HG02973 (cell line): ENCODE results near the gene CDK9.

Experiments
- ATAC-seq: cut with Tn5 transposase; IDR thresholded peaks from one replicate; pipeline ENCODE4 v1.9.1; 2021; ENCODE audit warnings: moderate library complexity; ENCODE audit not compliant: unreplicated experiment

Gene CDK9

DNA sequence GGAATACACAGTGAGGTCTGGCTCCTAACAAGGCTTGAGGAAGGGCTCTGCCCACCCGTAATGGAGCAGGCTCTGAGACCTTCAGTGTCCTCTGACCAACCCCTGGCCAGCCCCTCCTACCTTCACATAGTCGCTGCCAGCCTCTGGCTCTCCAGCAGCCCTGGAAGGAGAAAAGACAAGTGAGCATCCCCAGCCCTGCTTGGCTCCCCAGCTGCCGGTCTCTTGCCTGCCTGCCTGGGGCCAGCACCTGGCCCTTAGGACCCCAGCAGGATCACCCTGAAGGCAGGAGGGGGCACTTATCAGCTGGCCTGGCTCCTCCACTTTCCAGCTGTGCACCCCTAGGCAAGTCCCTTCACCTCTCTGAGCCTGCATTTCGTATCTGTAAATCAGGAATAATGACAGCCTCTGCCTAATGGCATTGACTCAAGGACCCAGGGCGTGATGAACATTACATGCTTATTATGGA is 24.3 kb upstream of the CDK9 start:
- no peak for ATAC-seq

DNA sequence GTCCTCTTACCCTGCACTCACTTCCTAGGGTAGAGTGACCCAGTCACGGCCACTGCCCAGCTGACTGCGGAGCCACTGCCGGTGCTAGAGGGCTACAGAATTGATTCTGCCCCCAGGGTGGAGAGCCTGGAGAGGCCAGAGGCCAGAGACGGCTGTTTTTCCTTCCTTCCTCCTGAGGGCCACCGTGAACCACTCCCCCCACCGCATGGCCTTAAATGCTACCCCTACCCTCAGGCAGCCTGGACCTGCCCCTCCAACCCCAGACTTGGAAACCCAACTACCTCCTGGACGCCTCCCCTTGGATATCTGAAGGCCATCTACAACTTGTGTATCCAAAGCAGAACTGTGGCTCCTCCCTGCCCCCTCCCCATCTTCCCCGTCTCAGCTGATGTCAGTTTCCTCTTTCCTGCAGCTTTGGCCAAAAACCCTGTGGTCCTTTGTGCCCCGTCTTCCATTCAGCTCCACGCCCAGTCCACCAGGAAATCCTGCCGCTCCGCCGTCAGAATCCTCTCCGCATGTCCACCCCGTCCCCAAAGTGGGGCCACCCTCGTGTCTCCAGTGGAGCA is 23.6 kb upstream of the CDK9 start:
- no peak for ATAC-seq

DNA sequence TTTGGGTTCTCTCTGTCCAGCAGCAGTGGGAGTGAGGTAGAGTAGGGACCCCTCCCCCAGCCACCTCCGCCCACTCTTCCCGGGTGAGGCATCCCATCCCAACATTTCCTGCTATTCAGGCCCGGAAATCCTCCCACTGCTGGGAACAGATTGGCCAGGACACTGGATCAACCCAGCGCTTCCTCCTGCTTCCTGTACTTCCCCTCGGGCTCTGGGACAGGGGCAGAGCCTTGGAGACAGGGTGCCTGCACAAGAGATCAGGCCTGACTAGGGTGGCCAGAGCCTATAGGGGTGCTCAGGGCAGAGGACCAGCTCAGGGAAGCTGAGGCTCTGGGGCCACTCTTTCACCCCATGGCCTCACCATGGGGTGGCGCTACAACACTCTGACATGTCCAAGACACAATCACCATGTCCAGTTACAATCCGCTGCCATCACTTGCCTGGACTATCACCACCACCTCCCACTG is 21.9 kb upstream of the CDK9 start:
- no peak for ATAC-seq

DNA sequence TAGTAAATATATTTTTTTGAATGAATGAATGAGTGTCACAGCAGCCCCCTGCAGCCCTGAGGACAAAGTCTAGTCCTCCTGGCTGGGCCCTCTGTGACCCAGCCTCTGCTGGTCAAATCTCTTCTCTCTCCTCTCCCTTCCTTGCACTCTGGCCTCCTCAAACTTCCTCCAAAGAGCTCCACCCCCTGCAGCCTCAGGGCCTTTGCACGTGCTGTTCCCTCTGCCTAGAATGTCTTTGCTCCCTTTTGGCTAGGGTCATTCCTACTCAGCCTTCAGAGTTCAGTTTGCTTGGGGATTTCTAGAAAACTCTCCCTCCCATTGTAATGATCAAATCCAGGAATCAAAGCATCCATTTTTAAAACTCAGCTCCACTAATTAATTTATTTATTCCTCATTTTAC is 20.4 kb upstream of the CDK9 start:
- ATAC-seq, result no peak

DNA sequence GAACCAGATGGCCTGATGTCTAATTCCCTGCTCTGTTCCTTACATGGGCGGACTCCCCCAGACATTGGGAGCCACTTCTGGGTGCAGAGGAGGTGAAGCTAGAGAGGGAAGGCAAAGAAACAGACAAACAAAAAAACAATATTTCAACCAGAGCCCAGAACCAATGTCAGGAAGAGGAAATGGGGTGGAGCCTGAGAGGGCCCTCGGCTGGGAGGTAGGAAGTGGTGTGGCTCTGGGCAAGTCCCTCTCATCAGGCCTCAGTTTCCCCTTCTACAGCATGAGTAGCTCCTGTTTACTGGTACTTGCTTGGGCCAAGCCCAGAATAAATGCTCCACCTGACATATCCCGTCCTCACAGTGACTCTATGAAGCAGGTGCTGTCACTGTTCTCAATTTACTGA is 18.4 kb upstream of the CDK9 start:
- no peak for ATAC-seq

DNA sequence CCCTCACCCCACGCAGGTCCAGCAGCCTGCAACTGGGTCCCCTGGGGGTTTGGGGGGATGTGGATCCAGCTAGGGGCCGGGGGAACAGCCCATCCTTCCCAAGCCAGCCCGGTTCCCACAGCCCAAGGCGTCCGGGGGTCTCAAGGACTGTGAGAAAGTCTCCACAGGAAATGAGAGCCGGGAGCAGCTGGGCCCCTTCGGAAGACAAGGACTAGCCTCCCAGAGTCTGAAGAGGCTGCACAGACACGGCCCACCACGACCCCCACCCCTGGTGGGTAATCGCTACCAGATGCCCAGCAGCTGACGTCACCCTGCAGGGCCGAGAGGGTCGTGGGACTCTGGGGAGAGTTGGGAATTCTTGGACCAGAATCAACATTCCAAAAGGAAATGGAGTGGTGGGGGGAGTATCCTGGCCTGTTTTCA is 17.9 kb upstream of the CDK9 start:
- no peak for ATAC-seq

DNA sequence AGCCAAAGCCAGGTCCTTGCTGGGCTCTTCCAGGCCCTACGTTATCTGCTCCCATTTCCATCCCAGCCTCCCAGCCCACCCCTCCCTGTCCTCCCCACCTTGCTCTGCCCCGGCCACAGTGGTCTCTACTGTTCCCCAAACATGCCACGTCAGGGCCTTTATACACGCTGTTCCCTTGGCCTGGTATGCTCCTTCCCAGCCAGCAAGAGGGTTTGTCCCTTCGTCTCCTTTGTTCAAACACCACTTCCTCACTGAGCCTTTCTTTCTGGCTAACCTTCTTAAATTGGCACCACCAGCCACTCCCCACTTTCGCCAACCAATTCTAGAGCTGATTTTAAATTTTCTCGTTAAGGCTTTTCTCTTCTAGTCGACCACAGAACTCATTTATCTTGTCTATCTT is 17.1 kb upstream of the CDK9 start:
- no peak for ATAC-seq

DNA sequence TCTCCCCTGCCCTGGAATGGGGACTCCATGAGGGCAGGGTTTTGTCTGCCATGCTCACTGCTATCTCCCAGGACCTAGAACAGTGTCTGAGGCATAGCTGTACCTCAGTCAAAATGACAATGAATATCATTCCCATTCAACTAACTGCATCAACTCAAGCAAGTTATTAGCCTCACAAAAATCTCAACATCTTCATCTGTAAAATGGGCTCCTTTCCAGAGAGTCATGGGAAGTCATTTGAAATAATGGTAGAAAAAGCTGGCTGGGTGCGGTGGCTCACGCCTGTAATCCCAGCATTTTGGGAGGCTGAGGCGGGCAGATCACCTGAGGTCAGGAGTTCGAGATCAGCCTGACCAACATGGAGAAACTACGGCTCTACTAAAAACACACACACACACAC is 16.7 kb upstream of the CDK9 start:
- no peak for ATAC-seq

DNA sequence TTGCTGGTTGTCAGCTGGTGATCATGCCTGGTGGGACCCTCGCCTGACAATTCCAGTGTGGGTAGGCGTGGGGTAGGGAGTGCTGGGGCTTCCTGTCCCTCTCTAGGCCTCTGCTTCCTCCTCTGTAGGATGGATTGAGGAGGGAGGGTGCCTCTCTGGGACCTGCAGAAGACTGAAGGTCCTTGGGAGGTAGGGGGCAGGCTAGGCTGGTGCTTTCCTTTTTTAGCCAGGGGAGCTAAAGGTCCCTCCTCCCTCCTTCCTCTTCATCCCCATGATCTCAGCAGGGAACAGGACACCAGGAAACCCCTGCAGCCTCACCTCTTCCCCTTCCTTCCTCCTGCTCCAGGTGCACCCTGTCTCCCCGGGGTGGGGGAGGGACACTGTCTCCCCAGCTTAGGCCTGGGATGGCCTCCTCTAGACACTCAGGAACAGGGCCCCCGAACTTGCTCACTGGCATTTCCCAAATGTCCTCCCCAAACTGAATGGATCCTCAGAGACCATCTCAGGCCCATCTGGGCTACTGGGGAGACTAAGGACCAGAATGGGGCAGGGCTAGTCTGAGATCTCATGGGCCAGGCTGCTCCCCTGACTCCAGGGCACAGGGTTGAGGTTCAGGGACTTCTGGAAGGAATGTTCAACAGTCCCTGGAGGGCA is 15.8 kb upstream of the CDK9 start:
- no peak for ATAC-seq

DNA sequence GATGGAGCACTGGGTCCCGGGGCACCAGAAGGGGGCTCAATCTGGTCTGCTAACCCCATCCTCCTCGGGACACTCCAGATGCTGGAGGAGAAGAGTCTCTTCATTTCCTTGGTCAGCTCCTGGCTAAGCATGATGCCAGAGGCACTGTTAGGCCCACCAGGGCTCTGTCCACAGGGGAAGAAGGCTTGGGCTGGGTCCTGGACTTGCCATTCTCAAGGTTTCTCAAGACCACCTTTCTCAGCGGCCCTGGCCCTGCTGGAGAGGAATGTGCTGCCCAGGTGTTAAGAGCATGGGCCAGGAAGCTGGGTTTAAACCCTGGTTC is 15.3 kb upstream of the CDK9 start:
- no peak for ATAC-seq

DNA sequence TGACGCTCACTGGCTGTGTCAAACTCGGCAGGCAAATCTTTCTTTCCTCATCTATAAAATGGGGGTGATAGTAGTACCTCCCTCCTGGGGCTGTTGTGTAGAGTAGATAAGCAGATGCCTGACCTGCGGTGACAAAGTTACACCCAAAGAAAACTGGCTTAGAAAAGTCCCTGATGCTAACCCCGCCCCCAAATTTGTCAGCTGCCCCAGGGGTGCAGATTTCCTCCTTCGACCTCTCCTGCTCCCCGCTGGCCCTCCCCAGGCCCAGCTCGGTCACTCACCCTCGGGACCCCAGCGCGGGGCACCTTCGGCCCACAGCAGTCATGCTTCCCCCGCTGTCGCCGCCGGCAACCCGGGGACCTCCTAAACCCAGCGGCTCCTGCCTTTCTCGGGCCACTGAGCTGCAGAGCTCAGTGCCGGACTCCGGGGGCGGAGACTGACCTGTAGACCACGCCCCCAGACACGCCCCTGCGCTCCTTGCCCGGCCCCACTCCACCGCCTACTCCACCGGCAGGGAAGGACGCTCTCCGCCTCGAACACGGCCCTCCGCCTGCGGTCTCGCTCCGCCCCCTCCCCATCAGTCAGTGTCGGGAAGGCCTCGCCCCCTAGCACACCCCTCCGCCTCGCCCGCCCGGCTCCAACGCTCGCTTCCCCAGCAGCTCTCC is 14.8 kb upstream of the CDK9 start:
- peak; percentile 80 for ATAC-seq

DNA sequence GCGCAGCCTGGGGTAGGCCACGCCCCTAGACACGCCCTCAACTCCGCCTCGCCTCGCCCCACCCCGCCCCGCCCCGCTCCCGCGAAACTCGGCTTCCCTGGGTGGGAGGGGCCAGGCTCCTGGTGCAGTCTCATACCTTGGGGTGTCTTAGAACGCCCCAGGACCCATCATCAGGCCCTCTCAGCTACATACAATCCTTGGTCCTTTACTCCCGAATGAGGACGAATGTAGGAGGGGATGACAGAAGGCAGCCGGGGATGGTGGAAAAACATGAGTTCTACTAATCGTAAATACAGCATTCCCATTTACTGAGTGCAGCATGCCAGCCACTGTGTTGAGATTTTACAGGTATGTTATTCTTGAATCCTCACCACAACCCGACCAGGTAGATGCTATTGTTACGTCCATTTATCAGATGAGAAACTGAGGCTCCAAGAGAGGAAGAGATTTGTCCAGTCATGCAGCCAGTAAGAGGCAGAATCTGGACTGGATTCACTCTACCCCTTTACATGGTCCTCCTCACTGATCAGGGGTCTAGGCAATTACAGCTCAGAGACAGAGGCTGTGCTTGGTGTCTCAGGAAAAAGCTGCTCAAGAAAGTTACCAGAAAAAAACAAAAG is 14.2 kb upstream of the CDK9 start:
- no peak for ATAC-seq

DNA sequence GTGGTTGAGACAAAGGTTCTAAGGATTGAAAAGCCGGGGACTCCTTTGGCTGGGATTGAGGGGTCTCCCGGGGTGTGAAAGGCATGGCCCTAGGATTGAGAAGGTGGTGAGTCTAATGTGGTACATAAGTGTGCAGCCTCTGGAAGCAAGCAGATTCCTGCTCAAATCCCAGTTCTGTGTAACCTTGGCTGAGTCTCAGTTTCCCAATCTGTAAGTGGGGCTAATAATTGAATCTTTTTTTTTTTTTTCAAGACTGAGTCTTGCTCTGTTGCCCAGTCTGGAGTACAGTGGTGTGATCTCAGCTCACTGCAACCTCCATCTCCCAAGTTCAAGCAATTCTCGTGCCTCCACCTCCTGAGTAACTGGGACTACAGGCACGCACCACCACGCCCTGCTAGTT is 13.2 kb upstream of the CDK9 start:
- ATAC-seq, result no peak

DNA sequence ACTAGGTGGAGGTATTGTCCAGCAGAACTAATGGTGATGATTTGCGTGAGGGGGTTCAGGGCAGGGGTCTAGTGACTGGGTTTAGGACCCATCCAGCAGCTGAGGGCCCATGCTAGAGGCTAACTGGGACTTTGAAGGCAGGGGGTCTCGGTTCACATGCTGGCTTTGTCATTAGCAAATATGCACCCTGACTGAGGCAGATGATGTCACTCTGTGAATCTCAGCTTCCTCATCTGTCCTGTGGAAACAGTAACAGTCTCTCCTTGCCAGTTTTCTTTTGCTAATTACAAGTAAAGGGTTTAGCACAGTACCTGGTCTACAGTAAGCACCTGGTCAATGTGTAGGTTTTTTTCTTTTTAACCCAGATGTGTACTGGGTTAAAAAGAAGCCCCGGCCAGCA is 12.6 kb upstream of the CDK9 start:
- no peak for ATAC-seq

DNA sequence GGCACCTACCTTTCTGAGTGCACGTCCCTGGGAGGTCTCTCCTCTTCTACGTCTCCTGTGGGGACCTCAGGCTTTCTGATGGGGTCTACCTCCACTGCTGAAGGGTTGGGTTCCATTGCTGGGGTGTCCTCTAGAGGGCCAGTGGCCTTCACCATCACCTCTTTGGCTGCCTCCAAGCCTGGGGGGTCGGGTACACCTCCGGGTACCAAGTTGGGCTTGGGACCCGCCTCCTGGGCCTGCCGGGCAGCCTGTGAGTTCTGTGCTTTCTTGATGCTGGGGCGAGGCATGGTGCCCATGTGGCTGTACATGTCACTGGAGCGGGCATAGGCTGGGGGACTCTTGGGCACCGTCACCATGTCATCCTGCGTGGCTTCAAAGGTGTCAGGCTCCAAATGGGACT is 11.9 kb upstream of the CDK9 start:
- no peak for ATAC-seq

DNA sequence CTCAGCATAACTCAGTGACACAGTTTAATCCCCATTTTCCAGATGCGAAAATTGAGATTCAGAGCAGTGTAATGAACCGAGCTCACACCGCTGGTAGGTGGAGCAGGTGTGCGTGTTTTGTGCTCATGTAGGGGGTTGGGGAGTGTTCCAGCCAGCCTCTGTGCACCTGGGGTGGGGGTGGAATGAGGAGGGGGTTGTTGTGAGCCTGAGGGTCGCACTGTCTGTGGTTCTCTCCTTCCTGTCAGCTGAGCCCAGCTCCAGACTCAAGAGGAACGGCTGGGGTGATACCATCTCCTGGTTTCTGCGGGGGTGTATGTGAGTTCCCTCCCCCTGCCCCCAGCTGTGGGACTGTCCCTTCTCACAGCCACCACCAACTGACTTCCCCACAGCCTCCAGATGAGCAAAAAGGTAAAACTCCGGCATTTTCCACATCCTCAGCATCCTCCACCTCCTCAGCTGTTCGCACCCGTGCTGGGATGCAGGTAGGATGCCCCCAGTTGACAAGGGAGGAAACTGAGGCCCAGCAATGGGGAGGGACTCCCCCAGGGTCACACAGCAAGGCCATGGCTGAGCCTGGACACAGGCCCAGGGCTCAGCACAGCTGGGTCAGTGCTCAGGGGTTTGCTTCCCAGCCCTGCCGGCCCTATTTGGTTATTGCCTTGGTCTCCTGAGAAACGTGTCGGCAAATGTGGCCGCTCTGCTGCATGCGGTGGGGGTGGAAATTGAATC is 9.5 kb upstream of the CDK9 start:
- ATAC-seq, result no peak

DNA sequence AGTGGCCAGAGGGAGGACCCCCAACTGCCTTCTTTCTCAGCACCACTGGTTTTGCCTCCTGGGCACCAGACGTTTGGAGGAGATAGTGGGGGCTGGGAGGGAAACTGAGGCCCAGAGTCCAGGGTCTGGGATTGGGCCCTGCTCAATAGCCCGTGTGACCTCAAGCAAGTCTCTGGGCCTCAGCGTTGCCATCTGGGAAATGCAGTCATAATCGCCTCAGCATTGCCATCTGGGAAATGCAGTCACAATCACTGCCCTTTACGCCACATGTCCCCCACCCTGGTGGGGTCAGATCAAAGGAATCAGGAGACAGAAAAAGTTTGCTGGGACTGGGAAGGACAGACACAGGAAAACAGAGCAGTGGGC is 8.9 kb upstream of the CDK9 start:
- ATAC-seq, result no peak

DNA sequence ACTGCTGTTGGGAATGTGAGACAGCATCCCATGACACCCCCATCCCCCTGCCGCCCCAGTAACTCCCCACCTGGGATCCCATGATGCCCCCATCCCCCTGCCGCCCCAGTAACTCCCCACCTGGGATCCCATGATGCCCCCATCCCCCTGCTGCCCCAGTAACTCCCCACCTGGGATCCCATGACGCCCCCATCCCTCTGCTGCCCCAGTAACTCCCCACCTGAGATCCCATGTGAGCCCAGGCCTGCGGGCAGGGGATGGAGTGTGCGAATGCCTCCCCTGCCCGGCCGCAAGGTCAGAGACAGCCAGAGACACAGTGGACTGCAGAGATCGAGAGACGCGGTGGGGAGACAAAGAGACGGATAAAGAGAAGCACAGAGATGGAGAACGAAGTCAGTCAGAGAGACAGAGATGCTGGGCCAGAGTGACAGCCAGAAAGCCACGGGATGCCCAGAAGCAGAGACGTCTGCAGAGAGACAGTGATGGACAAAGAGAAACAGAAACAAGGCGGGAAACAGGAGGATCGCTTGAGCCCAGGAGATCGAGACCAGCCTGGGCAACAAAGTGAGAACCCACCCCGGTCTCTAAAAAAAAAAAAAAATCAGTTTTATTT is 8.4 kb upstream of the CDK9 start:
- no peak for ATAC-seq

DNA sequence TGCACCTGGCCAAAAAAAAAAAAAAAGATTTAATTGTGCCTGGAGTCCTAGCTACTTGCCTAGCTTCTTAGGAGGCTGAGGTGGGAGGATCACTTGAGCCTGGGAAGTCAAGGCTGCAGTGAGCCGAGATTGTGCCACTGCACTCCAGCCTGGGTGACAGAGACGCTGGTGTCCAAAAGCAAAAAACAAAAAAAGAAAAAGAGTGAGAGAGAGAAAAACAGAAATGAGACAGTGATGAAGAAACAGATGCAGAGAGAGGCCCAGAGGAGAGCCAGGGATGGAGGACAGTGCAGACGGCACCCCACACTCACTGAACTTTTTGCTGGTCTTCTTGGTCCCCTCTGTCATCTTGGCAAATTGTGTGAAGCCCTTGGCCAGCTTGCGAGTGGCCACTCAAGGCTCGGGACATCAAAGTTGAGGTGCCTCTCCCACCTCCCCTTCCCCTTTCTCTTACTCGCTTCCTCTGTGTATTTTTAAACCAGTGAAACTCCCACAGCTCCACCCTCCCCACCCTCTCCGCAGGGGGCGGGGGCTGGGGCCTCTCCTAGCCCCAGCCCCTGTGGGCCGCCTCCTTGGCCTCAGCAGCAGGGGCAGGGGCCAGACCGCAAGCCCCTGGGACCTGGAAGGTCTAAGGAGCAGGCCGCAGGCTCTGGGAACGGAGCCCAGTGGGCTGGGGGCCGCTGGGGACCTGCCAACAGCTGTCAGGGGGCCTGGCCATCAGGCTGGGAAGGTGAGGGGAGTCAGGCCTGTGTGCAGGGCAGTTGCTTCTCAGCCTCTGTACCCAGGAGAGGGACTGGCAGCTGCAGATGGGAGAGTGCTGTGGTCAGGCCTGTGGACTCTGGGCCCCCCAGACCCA is 7.3 kb upstream of the CDK9 start, which contains the start of gene SH2D3C:
Gene SH2D3C (minus strand): TSS at position 387 of the 856 bp plus-strand sequence. CDS start 39 bp downstream, at position 348.
- ATAC-seq, result peak; percentile 20
